HG03196 (cell line): Measurements from ENCODE around the gene C16orf87.

Source experiments
- ATAC-seq: cut with Tn5 transposase; IDR thresholded peaks from one replicate; pipeline ENCODE4 v1.9.1; 2021; ENCODE audit not compliant: unreplicated experiment

Gene C16orf87

DNA sequence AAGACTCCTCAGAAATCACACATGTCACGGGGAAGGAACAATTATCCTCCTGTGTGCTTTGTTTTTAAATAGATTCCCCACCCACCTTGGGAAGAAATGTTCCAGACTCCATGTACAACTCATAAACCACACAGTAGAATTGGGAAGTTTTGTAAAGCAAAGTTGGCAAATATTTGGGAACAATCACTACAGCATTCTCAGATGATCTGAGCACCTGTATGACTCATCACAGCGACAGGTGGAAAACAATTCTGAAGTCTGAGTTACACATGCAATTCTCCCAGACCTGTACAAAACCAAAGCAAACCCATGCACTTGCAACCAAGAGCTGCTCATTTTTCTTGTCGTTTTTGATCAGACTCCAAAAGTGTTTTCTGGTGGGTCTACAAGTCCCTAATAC, 68.4 kb downstream of the C16orf87 start:
- no peak for ATAC-seq

- ATAC-seq, result no peak
Observed at GRCh38 chr16:46759309-46759708, 71.7 kb downstream of the C16orf87 start.

GRCh38 chr16:46757339-46758050, 73.5 kb downstream of the C16orf87 start:
- no peak for ATAC-seq

DNA sequence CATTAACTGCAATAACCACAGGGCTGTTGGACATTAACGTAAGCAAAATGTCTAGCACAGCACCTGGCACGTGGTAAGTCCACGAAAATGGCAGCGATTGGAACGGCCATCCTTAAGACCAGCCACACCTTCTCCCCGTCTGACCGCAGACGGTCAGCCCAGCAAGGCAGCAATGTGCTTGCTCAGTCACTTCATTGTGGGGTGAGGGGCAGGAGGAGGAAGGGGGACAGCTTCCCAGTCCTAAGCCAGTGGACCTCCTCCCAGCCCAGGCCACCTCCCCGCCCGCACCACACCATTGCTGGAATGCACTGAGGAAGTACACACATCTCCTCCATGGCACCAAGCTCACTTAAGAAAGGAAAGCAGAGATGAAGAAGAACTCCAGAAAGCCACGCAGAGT, 74.2 kb downstream of the C16orf87 start:
- no peak for ATAC-seq

- ATAC-seq, result no peak
Observed at GRCh38 chr16:46753015-46753414, 78.0 kb downstream of the C16orf87 start.

DNA sequence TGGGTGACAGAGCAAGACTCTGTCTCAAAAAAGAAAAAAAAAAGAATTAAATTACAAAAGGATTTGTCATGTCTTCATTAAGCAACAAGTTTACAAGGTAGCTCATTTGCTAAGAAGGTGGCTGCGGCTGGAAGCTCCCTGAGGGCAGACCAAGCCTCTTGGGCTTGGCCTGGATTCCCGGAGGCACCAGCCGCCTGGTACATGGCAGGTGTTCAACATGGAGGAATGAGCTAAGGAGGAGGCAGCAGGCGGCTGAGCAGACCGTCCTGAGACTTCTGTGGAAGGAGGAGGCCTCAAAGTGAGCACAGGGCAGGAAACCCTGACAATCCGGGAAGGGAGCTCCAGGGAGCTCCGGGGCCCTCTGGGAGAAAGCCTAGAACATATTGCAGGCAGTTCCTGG, 79.6 kb downstream of the C16orf87 start:
- no peak for ATAC-seq

GRCh38 chr16:46748775-46749705, 81.9 kb downstream of the C16orf87 start:
- ATAC-seq, result no peak

GRCh38 chr16:46747777-46748651, 83.0 kb downstream of the C16orf87 start, which contains the start of gene MYLK3:
Gene MYLK3, minus strand, starts transcription at chr16:46748344. Its CDS starts 151 bp downstream, at chr16:46748193.
- ATAC-seq, result no peak

GRCh38 chr16:46746821-46747776, 83.9 kb downstream of the C16orf87 start:
- ATAC-seq, result no peak
